ENCODE results near the gene SENP2.

GRCh38 chr3:185584686-185585085, 1.4 kb upstream of the SENP2 start:
- TF ChIP-seq HDGF (IDR thresholded peaks at IDR 0.05; ENCODE audit: borderline replicate concordance) (no peak), ZNF384 (IDR thresholded peaks at IDR 0.05) (no peak), L3MBTL2 (conservative IDR thresholded peaks at IDR 0.05) (no peak), NFRKB (IDR thresholded peaks at IDR 0.05) (no peak), FOXA1 (IDR thresholded peaks at IDR 0.05) (no peak), PKNOX1 (IDR thresholded peaks at IDR 0.05) (no peak), TARDBP (IDR thresholded peaks at IDR 0.05) (no peak)
